Kidney glomerular epithelial cell (primary cell): ENCODE measurements around the gene CREB5.

Experiments
- DNase-seq: peaks from one replicate; lab custom pipeline; 2025; lab: John Stamatoyannopoulos, UW

Gene CREB5

GRCh38 chr7:28480595-28480994, 68.3 kb downstream of the CREB5 start:
- DNase-seq, result no peak

- DNase-seq, result no peak
Measured at GRCh38 chr7:28481091-28481926, 69.0 kb downstream of the CREB5 start.

- peak; percentile 49 for DNase-seq
Measured at GRCh38 chr7:28483112-28483511, 70.8 kb downstream of the CREB5 start.

GRCh38 chr7:28483908-28484605, 71.7 kb downstream of the CREB5 start:
- DNase-seq, result peak; percentile 57

- DNase-seq, result peak; percentile 45
Measured at GRCh38 chr7:28484606-28484935, 72.3 kb downstream of the CREB5 start.

- no peak for DNase-seq
Measured at GRCh38 chr7:28487487-28487886, 75.2 kb downstream of the CREB5 start.

- DNase-seq, result no peak
Measured at GRCh38 chr7:28488061-28488791, 75.9 kb downstream of the CREB5 start.

- no peak for DNase-seq
Measured at GRCh38 chr7:28490831-28491230, 78.5 kb downstream of the CREB5 start.

GRCh38 chr7:28493477-28493876, 81.2 kb downstream of the CREB5 start:
- DNase-seq, result no peak

- no peak for DNase-seq
Measured at GRCh38 chr7:28497009-28497408, 84.7 kb downstream of the CREB5 start.

- DNase-seq, result no peak
Measured at GRCh38 chr7:28498636-28499035, 86.3 kb downstream of the CREB5 start.

GRCh38 chr7:28500138-28500537, 87.8 kb downstream of the CREB5 start:
- DNase-seq, result no peak

GRCh38 chr7:28502408-28502807, 90.1 kb downstream of the CREB5 start:
- DNase-seq, result no peak

- DNase-seq, result no peak
Measured at GRCh38 chr7:28503396-28503795, 91.1 kb downstream of the CREB5 start.

GRCh38 chr7:28505014-28505413, 92.7 kb downstream of the CREB5 start:
- no peak for DNase-seq

GRCh38 chr7:28505867-28506266, 93.5 kb downstream of the CREB5 start:
- DNase-seq, result no peak

GRCh38 chr7:28507525-28508282, 95.4 kb downstream of the CREB5 start:
- no peak for DNase-seq

GRCh38 chr7:28509251-28510025, 97.1 kb downstream of the CREB5 start:
- no peak for DNase-seq

- DNase-seq, result no peak
Measured at GRCh38 chr7:28510026-28510369, 97.7 kb downstream of the CREB5 start.

GRCh38 chr7:28512668-28513440, 100.5 kb downstream of the CREB5 start:
- DNase-seq, result no peak
